Activated naive CD4-positive, alpha-beta T cell treated with anti-CD3 and anti-CD28 coated beads, Interleukin-2, amount 50 U/mL, for 24 hours (primary cell): ENCODE measurements around the gene LTA.
"Not testable (repeated sequence)": the region's sequence is repeated elsewhere in the genome, so short reads cannot be mapped to it uniquely, and the experiment has no call there.

Experiments used
- H3K27ac Mint-ChIP-seq: one replicate; pipeline ENCODE4 v1.8.0; 2021; ENCODE audit warnings: mild to moderate bottlenecking, mixed read lengths
- H3K27me3 Mint-ChIP-seq: one replicate; pipeline ENCODE4 v1.8.0; 2021; ENCODE audit warnings: mixed read lengths
- H3K36me3 Mint-ChIP-seq: one replicate; pipeline ENCODE4 v1.8.0; 2021; ENCODE audit warnings: mixed read lengths
- H3K4me1 Mint-ChIP-seq: one replicate; pipeline ENCODE4 v1.8.0; 2021; ENCODE audit warnings: mixed read lengths
- H3K4me3 Mint-ChIP-seq: one replicate; pipeline ENCODE4 v1.8.0; 2021; ENCODE audit warnings: mild to moderate bottlenecking, mixed read lengths
- H3K9me3 Mint-ChIP-seq: one replicate; pipeline ENCODE4 v1.8.0; 2021; ENCODE audit warnings: mixed read lengths

LTA gene

DNA sequence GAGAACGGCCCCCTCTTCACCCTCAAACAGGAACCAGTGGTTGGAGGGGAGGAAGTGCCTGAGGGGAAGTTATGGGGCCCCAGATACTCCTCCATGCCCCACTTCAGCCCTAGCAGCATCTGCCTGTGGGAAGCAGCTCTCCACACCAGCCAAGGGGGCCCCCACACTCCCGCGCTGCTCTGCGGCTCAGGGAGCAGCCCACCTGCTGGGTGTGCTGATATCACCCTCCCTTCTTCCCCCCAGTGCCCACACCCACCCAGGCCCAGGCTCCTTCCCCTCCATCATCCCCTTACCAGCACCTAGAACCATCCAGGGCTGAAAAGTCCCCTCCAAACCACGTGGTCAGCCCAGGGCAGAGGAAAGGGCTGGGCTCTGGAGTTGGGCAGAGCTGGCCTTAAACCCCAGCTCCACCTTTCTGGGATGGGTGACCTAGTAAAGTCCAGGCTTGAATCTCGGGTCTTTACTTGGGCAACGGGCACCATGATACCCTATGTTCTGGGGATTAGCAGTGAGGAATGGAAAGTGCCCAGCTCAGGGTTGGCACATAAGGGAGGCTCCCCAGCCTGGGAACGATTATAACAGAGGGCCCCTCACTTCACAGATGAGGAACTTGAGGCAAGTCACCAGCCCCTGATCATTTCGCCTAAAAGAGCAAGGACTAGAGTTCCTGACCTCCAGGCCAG, 14.7 kb downstream of the LTA start:
- peak overlapping the region; percentile 82 for H3K4me3 Mint-ChIP-seq
- H3K27ac Mint-ChIP-seq = peak overlapping the region; percentile 97
- no peaks in the 10 kb centered on the region for H3K27me3 Mint-ChIP-seq
- H3K36me3 Mint-ChIP-seq = peaks cover 6% of the 10 kb centered on the region
- peaks cover 73% of the 10 kb centered on the region for H3K4me1 Mint-ChIP-seq
- H3K9me3 Mint-ChIP-seq = no peaks in the 10 kb centered on the region

GRCh38 chr6:31587791-31588777, 16.0 kb downstream of the LTA start:
- peaks cover 2% of the 10 kb centered on the region for H3K36me3 Mint-ChIP-seq
- H3K4me1 Mint-ChIP-seq = peaks cover 73% of the 10 kb centered on the region
- H3K4me3 Mint-ChIP-seq = peak overlapping the region; percentile 82
- no peaks in the 10 kb centered on the region for H3K9me3 Mint-ChIP-seq
- peak overlapping the region; percentile 96 for H3K27ac Mint-ChIP-seq
- H3K27me3 Mint-ChIP-seq = no peaks in the 10 kb centered on the region

DNA sequence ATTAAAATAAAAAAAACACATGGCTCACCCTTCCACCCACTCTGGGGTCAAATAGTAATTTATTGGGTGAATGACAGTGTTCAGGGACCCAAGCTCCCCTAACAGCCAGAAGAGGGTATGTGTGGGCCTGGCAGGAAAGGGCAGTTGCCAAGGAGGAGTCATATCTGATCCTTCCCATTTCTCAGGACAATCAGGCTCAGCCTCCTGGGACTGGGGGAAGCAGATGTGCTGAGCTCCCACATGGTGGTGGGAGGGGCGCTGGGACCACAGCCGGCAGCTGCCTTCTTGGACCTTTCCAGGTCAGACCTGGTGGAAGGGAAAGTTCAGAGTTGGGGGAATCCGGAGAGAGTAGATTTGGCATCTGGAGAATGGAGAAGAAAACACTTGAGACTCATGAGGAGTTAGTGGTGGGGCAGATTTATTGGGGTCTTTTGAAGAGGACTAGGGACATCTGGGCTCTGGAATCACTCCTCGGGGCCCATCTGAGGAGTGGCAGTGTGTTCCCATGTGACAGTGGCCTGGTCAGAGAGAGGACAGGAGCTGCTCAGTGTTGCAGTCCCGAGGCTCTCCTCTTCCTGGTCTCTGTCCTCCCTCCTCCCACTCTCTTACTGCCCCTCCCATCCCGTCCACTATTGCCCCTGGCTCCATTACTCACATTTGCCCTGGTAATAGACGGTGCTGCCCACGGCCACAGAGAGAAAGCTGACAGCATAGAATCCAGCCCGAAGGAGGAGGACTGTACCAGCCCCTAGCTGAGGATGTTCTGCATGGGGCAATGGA, 17.0 kb downstream of the LTA start:
- Mint-ChIP-seq H3K9me3 (no peaks in the 10 kb centered on the region), H3K4me3 (no peak overlapping the region), H3K27me3 (no peaks in the 10 kb centered on the region), H3K36me3 (peaks cover 2% of the 10 kb centered on the region), H3K4me1 (peaks cover 75% of the 10 kb centered on the region), H3K27ac (peak overlapping the region; percentile 81)

GRCh38 chr6:31590691-31591090, 18.6 kb downstream of the LTA start:
- H3K36me3 Mint-ChIP-seq, H3K27me3 Mint-ChIP-seq, H3K4me3 Mint-ChIP-seq, H3K27ac Mint-ChIP-seq, H3K9me3 Mint-ChIP-seq: not testable (repeated sequence)
- peaks cover 63% of the 10 kb centered on the region for H3K4me1 Mint-ChIP-seq

DNA sequence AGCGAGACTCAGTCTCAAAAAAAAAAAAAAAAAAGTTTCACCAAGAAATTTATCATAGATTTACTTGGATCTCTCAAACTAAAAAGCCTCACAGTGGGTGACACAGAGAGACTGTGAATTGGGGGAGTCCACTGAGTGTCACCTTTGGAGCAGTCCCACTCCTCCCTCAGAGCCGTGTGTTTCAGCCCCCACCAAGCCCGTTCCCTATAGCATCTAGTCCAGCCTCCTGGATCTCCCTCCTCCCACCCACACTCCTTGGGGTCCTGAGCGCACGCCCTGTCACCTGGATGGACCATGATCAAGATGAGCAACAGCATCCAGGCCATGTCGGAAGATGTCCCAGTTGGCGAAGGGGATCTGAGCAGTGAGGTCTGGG, 20.3 kb downstream of the LTA start:
- H3K27me3 Mint-ChIP-seq = no peaks in the 10 kb centered on the region
- peak overlapping the region; percentile 68 for H3K4me3 Mint-ChIP-seq
- H3K4me1 Mint-ChIP-seq = peaks cover 61% of the 10 kb centered on the region
- peak overlapping the region; percentile 84 for H3K27ac Mint-ChIP-seq
- H3K36me3 Mint-ChIP-seq = peaks cover 2% of the 10 kb centered on the region
- H3K9me3 Mint-ChIP-seq = no peaks in the 10 kb centered on the region

- Mint-ChIP-seq H3K27me3 (no peaks in the 10 kb centered on the region), H3K4me1 (peaks cover 54% of the 10 kb centered on the region), H3K27ac (peak overlapping the region; percentile 25), H3K4me3 (peak overlapping the region; percentile 37), H3K36me3 (no peaks in the 10 kb centered on the region), H3K9me3 (no peaks in the 10 kb centered on the region)
These were observed 24.9 kb downstream of the LTA start for GRCh38 chr6:31597006-31597405.

DNA sequence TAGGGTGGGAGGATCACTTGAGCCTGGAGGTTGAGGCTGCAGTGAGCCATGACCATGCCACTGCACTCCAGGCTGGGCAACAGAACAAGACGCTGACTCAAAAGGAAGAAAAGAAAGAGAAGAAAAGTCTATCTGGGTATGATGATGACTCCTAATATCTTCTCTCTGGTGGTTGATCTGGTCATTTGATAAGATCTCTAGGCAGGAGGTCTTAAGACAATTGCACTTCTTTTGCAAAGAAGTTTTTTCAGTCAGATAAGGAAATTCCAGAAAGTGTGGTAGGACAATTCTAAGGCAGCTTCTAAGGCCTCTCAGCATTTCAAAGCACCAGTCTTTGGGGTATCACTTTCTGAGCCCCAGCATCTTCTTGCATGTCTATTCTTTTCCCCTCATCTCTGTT, 35.2 kb downstream of the LTA start:
- H3K9me3 Mint-ChIP-seq = no peaks in the 10 kb centered on the region
- H3K36me3 Mint-ChIP-seq = no peaks in the 10 kb centered on the region
- no peak overlapping the region for H3K4me3 Mint-ChIP-seq
- H3K27me3 Mint-ChIP-seq = no peaks in the 10 kb centered on the region
- H3K27ac Mint-ChIP-seq = no peak overlapping the region
- no peaks in the 10 kb centered on the region for H3K4me1 Mint-ChIP-seq

DNA sequence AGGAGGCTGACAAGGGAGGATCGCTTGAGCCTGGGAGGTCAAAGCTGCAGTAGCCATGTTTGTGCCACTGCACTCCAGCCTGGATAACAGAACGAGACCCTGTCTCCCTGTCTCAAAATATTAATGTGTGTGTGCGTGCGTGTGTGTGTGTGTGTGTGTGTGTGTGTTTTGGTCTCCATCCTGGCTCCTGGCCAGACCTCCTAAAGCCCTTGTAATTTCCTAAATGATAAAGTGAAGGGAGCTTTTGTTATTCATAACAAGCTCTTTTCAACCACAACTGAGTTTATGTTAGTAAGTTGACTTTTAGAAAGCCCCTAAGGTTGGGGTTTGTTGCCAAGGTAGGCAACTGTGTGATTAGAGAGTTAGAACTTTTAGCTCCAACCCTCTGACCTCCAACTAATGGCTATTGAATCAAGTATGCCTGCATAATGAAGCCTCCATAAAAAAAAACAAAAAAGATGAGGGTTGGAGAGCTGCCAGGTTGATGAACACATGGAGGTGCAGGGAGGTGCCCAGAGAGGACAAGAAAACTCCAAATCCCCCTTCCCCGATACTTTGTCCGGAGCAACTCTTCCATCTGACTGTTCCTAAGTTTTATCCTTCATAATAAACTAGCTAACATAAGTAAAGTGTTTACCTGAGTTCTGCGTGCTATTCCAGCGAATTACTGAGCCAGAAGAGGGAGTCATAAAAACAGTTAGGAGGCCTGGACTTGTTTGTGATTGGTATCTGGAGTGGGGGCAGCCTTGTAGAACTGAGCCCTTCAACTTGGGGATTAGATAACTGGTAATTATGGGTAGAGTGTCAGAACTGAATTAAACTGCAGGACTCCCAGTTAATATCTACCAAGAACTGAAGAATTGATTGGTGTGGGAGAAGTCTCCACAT, 37.7 kb downstream of the LTA start:
- no peaks in the 10 kb centered on the region for H3K27me3 Mint-ChIP-seq
- no peaks in the 10 kb centered on the region for H3K9me3 Mint-ChIP-seq
- H3K4me3 Mint-ChIP-seq = no peak overlapping the region
- H3K4me1 Mint-ChIP-seq = peaks cover 4% of the 10 kb centered on the region
- no peak overlapping the region for H3K27ac Mint-ChIP-seq
- H3K36me3 Mint-ChIP-seq = no peaks in the 10 kb centered on the region

- Mint-ChIP-seq H3K4me1 (peaks cover 16% of the 10 kb centered on the region), H3K4me3 (no peak overlapping the region), H3K9me3 (no peaks in the 10 kb centered on the region), H3K36me3 (no peaks in the 10 kb centered on the region), H3K27ac (no peak overlapping the region), H3K27me3 (no peaks in the 10 kb centered on the region)
These were observed 38.9 kb downstream of the LTA start for GRCh38 chr6:31610968-31611367.

DNA sequence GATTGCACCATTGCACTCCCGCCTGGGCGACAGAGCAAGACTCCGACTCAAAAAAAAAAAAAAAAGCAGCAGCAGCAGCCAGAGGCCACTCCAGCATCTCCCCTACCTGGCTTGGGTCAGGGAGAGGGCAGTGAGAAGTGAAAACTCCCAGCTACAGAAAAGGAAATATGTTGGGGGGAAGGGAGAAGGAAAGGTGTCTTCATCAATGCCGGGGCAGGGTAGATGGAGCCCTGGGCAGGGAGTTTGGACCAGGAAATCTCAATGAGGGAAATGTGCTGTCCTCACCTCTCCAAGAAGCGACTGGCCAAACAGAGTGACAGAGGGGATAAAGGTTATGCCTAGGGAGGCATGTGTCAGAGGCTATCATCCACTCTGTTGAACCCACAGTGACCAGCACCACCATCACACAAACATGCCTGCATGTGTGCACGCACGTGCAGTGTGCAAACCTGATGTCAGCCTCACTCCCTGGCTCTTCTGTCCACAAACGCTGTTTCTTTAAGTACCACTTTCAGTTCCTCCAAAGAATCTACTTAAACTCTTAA, 42.1 kb downstream of the LTA start:
- Mint-ChIP-seq H3K27ac (peak overlapping the region; percentile 97), H3K4me3 (no peak overlapping the region), H3K27me3 (no peaks in the 10 kb centered on the region), H3K4me1 (peaks cover 32% of the 10 kb centered on the region), H3K36me3 (no peaks in the 10 kb centered on the region), H3K9me3 (no peaks in the 10 kb centered on the region)

DNA sequence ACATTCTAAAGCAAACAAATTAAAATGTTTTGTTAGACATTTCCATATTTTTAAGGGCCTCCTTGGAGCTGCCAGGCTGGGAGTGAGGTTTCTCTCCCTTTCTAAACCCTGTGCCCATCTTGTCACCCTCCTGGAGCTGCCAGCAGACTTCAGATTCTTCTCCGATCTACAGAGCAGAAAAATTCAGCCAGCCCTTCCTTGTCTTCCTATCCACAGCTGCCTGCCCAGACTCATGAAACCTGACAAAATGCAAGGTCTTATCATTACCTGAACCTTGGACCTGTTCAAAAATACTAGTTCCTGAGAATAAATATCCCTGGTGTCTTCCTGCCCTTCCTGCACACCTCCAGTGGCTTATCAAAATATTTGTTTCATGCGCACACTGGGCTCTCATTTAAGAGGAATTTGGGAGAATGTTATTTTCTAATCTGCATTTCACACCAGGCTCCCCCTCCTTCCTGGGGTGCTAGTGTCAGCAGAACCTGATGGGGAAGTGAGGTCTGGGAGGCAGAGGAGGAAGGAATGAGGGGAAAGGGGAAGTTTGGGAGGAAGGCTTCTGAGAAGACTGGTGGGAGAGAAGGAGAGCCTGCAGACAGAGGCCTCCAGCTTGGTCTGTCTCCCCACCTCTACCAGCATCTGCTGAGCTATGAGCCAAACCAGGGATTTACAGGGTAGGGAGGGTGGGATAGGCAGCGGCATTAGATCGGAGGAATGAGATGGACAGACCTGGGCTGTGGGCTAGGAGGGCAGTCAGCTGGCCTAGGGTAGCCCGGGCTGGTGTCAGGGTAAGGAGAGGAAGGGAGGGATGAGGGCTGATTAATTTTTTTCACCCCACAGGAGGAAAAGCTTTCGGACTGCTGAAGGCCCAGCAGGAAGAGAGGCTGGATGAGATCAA, 42.8 kb downstream of the LTA start, which contains the start of gene AIF1:
TSS of gene AIF1 (plus strand) at position 551 of the 895 bp plus-strand sequence. CDS start at position 647, 96 bp downstream.
- Mint-ChIP-seq H3K27me3 (no peaks in the 10 kb centered on the region), H3K27ac (peak within 1 kb of the TSS; percentile 97), H3K9me3 (no peaks in the 10 kb centered on the region), H3K4me3 (peak within 1 kb of the TSS; percentile 76), H3K36me3 (no peaks in the 10 kb centered on the region), H3K4me1 (peaks cover 37% of the 10 kb centered on the region)

DNA sequence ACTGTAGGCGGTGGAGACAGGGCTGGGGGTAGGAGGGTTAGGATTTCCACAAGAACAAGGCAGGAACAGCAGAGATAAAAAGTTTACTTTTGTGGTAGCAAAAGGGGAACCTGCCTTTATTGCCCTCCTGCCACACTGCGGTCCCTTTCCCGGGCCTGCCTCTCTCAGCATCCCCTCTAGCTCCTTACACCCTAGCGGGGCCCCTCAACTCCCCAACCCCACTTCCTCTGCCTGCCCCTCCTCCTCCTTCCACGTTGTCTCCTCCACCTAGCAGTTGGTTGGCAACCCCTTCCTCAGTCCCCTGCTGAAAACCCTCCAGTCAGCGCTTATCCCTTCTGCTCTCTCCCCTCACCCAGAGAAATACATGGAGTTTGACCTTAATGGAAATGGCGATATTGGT, 43.7 kb downstream of the LTA start:
- Mint-ChIP-seq H3K9me3 (no peaks in the 10 kb centered on the region), H3K36me3 (no peaks in the 10 kb centered on the region), H3K27ac (peak overlapping the region; percentile 97), H3K4me1 (peaks cover 38% of the 10 kb centered on the region), H3K27me3 (no peaks in the 10 kb centered on the region), H3K4me3 (peak overlapping the region; percentile 76)

- peak overlapping the region; percentile 13 for H3K27ac Mint-ChIP-seq
- no peaks in the 10 kb centered on the region for H3K9me3 Mint-ChIP-seq
- H3K36me3 Mint-ChIP-seq = peaks cover 3% of the 10 kb centered on the region
- H3K4me3 Mint-ChIP-seq = no peak overlapping the region
- H3K4me1 Mint-ChIP-seq = peaks cover 43% of the 10 kb centered on the region
- no peaks in the 10 kb centered on the region for H3K27me3 Mint-ChIP-seq
These were observed 44.9 kb downstream of the LTA start for GRCh38 chr6:31617010-31617409.
